WTC11 (cell line): ENCODE data around the gene TSEN15. TPM values are rescaled to one million over a fixed set of nuclear protein-coding genes. Genes with fewer than 3 reads are reported as not detected.

ENCODE experiments used
- ATAC-seq: fragments of 200-7000 bp; cut with Tn5 transposase; 2 replicates; pipeline ENCODE4 v1.10.0; 2021; ENCODE audit warnings: mild to moderate bottlenecking, moderate library complexity
- CTCF ChIA-PET: fragments of 300-600 bp; sonication (Branson Sonifier 250); formaldehyde crosslinking; loops from one replicate; lab custom pipeline; 2021; ENCODE audit warnings: antibody characterized with exemption; lab: Charles Lee
- POLR2A ChIA-PET: fragments of 350-600 bp; sonication (Branson Sonifier 250); formaldehyde crosslinking; loops from one replicate; lab custom pipeline; 2021; ENCODE audit warnings: antibody characterized with exemption; lab: Charles Lee
- DNase-seq: peaks from one replicate; pipeline ENCODE4 v3.0.0; 2021; ENCODE audit warnings: low spot score
- H3K27ac Mint-ChIP-seq: 2 replicates; pipeline ENCODE4 v1.8.0; 2021; ENCODE audit warnings: mixed read lengths
- H3K27me3 Mint-ChIP-seq: 2 replicates; pipeline ENCODE4 v1.8.0; 2021; ENCODE audit warnings: low read depth, mild to moderate bottlenecking, moderate library complexity, mixed read lengths
- H3K36me3 Mint-ChIP-seq: 2 replicates; pipeline ENCODE4 v1.8.0; 2021; ENCODE audit warnings: mixed read lengths
- H3K4me1 Mint-ChIP-seq: 2 replicates; pipeline ENCODE4 v1.8.0; 2022; ENCODE audit warnings: mixed read lengths
- H3K4me3 Mint-ChIP-seq: 2 replicates; pipeline ENCODE4 v1.8.0; 2021; ENCODE audit warnings: mild to moderate bottlenecking, moderate library complexity, mixed read lengths
- H3K9me3 Mint-ChIP-seq: 2 replicates; pipeline ENCODE4 v1.8.0; 2021; ENCODE audit warnings: mixed read lengths
- CREB1 ChIP-seq: sonication (generic); formaldehyde crosslinking; IDR thresholded peaks from 2 replicates; pipeline ENCODE4 v1.8.0; 2023; ENCODE audit warnings: mild to moderate bottlenecking, missing genetic modification reagents
- FOXK1 ChIP-seq: sonication (generic); formaldehyde crosslinking; IDR thresholded peaks from 2 replicates; pipeline ENCODE4 v1.8.0; 2022; ENCODE audit warnings: mild to moderate bottlenecking, moderate library complexity, missing genetic modification reagents
- GTF2I ChIP-seq: fragments of 250-450 bp; sonication (Bioruptor Pico); conservative IDR thresholded peaks from 2 replicates; pipeline ENCODE4 v1.4.0; 2021; ENCODE audit warnings: mild to moderate bottlenecking
- NFE2L1 ChIP-seq: sonication (generic); formaldehyde crosslinking; IDR thresholded peaks from 2 replicates; pipeline ENCODE4 v1.8.1; 2023; ENCODE audit warnings: missing genetic modification reagents
- ZNF232 ChIP-seq: sonication (generic); formaldehyde crosslinking; IDR thresholded peaks from 2 replicates; pipeline ENCODE4 v1.8.0; 2022; ENCODE audit warnings: mild to moderate bottlenecking, missing genetic modification reagents
- ZNF263 ChIP-seq: sonication (generic); formaldehyde crosslinking; IDR thresholded peaks from 2 replicates; pipeline ENCODE4 v1.8.1; 2022; ENCODE audit warnings: low read depth, mild to moderate bottlenecking, moderate library complexity, missing genetic modification reagents
- total RNA-seq: library from RNA; stranded (reverse); gene quantifications from 3 replicates; pipeline ENCODE4 v1.2.3, GENCODE V29; 2021
- TF ChIP-seq, protein P1 (sequence below): sonication (generic); formaldehyde crosslinking; IDR thresholded peaks from 2 replicates; pipeline ENCODE4 v1.8.0; 2022; ENCODE audit warnings: missing genetic modification reagents
- TF ChIP-seq, protein P2 (sequence below): sonication (generic); formaldehyde crosslinking; IDR thresholded peaks from 2 replicates; pipeline ENCODE4 v1.8.0; 2022; ENCODE audit warnings: mild to moderate bottlenecking, missing genetic modification reagents
- TF ChIP-seq, protein P3 (sequence below): sonication (generic); formaldehyde crosslinking; IDR thresholded peaks from 2 replicates; pipeline ENCODE4 v1.8.1; 2023; ENCODE audit warnings: mild to moderate bottlenecking, missing genetic modification reagents
- TF ChIP-seq, protein P4 (sequence below): sonication (generic); formaldehyde crosslinking; IDR thresholded peaks from 2 replicates; pipeline ENCODE4 v1.8.1; 2022; ENCODE audit warnings: low read depth, missing genetic modification reagents, borderline replicate concordance
- TF ChIP-seq, protein P5 (sequence below): fragments of 250-450 bp; sonication (Bioruptor Pico); IDR thresholded peaks from 2 replicates; pipeline ENCODE4 v1.9.0; 2021; ENCODE audit warnings: mild to moderate bottlenecking
- TF ChIP-seq, protein P6 (sequence below): sonication (generic); formaldehyde crosslinking; IDR thresholded peaks from 2 replicates; pipeline ENCODE4 v1.8.1; 2022; ENCODE audit warnings: mild to moderate bottlenecking, moderate library complexity, missing genetic modification reagents
- TF ChIP-seq, protein P7 (sequence below): fragments of 250-450 bp; sonication (Bioruptor Pico); IDR thresholded peaks from 2 replicates; pipeline ENCODE4 v1.8.0; 2021; ENCODE audit warnings: mild to moderate bottlenecking

TSEN15 gene
- total RNA-seq, 1 experiment from 2014 or later = 23.8 TPM

DNA sequence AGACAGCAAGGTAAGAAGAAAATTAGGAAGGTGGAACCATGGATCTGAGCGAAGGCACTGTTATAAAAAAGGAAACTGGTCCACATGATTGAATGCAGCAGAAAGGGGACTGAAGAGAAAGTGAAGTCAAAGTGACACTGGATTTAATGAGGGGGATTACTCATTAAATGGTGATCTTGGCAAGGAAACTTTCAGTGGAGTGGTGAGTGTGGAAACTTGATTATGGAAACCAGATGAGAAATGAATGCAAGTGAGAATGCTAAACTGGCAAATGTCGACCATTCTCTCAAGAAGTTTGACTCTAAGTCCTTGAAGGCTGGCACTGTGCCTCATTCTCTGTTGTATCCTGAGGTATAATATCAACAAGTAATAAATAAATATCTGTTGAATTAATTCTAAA lies 37.3 kb upstream of the TSEN15 start:
- Mint-ChIP-seq H3K9me3 (peaks cover 17% of the 10 kb centered on the region), H3K27ac (no peak overlapping the region), H3K4me3 (no peak overlapping the region), H3K27me3 (no peaks in the 10 kb centered on the region; the same call in 1 of the 2 replicates), H3K36me3 (peaks cover 4% of the 10 kb centered on the region; the same call in 1 of the 2 replicates), H3K4me1 (peaks cover 8% of the 10 kb centered on the region; the same call in 1 of the 2 replicates)
- ATAC-seq (no peak), DNase-seq (no peak)
- ChIA-PET CTCF (no interaction called here), POLR2A (no interaction called here)
- TF ChIP-seq, protein P1, sequence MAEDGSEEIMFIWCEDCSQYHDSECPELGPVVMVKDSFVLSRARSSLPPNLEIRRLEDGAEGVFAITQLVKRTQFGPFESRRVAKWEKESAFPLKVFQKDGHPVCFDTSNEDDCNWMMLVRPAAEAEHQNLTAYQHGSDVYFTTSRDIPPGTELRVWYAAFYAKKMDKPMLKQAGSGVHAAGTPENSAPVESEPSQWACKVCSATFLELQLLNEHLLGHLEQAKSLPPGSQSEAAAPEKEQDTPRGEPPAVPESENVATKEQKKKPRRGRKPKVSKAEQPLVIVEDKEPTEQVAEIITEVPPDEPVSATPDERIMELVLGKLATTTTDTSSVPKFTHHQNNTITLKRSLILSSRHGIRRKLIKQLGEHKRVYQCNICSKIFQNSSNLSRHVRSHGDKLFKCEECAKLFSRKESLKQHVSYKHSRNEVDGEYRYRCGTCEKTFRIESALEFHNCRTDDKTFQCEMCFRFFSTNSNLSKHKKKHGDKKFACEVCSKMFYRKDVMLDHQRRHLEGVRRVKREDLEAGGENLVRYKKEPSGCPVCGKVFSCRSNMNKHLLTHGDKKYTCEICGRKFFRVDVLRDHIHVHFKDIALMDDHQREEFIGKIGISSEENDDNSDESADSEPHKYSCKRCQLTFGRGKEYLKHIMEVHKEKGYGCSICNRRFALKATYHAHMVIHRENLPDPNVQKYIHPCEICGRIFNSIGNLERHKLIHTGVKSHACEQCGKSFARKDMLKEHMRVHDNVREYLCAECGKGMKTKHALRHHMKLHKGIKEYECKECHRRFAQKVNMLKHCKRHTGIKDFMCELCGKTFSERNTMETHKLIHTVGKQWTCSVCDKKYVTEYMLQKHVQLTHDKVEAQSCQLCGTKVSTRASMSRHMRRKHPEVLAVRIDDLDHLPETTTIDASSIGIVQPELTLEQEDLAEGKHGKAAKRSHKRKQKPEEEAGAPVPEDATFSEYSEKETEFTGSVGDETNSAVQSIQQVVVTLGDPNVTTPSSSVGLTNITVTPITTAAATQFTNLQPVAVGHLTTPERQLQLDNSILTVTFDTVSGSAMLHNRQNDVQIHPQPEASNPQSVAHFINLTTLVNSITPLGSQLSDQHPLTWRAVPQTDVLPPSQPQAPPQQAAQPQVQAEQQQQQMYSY = no peak
- no peak for TF ChIP-seq FOXK1
- TF ChIP-seq, protein P2, sequence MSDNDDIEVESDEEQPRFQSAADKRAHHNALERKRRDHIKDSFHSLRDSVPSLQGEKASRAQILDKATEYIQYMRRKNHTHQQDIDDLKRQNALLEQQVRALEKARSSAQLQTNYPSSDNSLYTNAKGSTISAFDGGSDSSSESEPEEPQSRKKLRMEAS (CRISPR knock-in tag) = no peak
- no peak for TF ChIP-seq GTF2I (CRISPR knock-in tag)
- TF ChIP-seq, protein P3, sequence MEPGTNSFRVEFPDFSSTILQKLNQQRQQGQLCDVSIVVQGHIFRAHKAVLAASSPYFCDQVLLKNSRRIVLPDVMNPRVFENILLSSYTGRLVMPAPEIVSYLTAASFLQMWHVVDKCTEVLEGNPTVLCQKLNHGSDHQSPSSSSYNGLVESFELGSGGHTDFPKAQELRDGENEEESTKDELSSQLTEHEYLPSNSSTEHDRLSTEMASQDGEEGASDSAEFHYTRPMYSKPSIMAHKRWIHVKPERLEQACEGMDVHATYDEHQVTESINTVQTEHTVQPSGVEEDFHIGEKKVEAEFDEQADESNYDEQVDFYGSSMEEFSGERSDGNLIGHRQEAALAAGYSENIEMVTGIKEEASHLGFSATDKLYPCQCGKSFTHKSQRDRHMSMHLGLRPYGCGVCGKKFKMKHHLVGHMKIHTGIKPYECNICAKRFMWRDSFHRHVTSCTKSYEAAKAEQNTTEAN (CRISPR knock-in tag) = no peak
- TF ChIP-seq ZNF263 (CRISPR knock-in tag) = no peak
- no peak for TF ChIP-seq NFE2L1 (CRISPR knock-in tag)
- TF ChIP-seq, protein P4, sequence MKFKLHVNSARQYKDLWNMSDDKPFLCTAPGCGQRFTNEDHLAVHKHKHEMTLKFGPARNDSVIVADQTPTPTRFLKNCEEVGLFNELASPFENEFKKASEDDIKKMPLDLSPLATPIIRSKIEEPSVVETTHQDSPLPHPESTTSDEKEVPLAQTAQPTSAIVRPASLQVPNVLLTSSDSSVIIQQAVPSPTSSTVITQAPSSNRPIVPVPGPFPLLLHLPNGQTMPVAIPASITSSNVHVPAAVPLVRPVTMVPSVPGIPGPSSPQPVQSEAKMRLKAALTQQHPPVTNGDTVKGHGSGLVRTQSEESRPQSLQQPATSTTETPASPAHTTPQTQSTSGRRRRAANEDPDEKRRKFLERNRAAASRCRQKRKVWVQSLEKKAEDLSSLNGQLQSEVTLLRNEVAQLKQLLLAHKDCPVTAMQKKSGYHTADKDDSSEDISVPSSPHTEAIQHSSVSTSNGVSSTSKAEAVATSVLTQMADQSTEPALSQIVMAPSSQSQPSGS (CRISPR knock-in tag) = no peak
- TF ChIP-seq, protein P5, sequence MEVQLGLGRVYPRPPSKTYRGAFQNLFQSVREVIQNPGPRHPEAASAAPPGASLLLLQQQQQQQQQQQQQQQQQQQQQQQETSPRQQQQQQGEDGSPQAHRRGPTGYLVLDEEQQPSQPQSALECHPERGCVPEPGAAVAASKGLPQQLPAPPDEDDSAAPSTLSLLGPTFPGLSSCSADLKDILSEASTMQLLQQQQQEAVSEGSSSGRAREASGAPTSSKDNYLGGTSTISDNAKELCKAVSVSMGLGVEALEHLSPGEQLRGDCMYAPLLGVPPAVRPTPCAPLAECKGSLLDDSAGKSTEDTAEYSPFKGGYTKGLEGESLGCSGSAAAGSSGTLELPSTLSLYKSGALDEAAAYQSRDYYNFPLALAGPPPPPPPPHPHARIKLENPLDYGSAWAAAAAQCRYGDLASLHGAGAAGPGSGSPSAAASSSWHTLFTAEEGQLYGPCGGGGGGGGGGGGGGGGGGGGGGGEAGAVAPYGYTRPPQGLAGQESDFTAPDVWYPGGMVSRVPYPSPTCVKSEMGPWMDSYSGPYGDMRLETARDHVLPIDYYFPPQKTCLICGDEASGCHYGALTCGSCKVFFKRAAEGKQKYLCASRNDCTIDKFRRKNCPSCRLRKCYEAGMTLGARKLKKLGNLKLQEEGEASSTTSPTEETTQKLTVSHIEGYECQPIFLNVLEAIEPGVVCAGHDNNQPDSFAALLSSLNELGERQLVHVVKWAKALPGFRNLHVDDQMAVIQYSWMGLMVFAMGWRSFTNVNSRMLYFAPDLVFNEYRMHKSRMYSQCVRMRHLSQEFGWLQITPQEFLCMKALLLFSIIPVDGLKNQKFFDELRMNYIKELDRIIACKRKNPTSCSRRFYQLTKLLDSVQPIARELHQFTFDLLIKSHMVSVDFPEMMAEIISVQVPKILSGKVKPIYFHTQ = no peak
- no peak for TF ChIP-seq CREB1 (CRISPR knock-in tag)

DNA sequence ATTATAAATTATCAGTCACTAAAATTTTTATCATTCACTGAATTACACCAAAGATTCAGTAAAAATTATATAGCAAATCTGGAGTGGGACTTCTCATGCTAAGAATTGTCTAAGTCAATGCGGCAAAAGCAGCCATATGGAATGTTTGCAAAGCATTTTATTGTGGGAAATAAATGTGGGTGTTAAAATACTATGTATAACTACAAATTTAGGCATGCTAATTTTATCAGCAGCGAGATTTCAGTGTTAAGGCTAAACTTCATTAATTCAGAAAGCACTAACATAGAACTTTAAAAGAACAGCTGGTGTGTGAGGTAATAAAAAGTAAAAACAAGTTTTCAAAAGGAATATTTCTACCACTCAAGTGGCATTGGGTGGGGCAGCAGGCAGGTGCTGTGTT lies 35.4 kb upstream of the TSEN15 start:
- peaks cover 5% of the 10 kb centered on the region; the same call in 1 of the 2 replicates for H3K4me1 Mint-ChIP-seq
- no peaks in the 10 kb centered on the region; the same call in 1 of the 2 replicates for H3K27me3 Mint-ChIP-seq
- no peak overlapping the region for H3K4me3 Mint-ChIP-seq
- TF ChIP-seq ZNF232 (CRISPR knock-in tag) = no peak
- TF ChIP-seq, protein P6, sequence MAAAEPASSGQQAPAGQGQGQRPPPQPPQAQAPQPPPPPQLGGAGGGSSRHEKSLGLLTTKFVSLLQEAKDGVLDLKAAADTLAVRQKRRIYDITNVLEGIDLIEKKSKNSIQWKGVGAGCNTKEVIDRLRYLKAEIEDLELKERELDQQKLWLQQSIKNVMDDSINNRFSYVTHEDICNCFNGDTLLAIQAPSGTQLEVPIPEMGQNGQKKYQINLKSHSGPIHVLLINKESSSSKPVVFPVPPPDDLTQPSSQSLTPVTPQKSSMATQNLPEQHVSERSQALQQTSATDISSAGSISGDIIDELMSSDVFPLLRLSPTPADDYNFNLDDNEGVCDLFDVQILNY (CRISPR knock-in tag) = no peak
- TF ChIP-seq, protein P7, sequence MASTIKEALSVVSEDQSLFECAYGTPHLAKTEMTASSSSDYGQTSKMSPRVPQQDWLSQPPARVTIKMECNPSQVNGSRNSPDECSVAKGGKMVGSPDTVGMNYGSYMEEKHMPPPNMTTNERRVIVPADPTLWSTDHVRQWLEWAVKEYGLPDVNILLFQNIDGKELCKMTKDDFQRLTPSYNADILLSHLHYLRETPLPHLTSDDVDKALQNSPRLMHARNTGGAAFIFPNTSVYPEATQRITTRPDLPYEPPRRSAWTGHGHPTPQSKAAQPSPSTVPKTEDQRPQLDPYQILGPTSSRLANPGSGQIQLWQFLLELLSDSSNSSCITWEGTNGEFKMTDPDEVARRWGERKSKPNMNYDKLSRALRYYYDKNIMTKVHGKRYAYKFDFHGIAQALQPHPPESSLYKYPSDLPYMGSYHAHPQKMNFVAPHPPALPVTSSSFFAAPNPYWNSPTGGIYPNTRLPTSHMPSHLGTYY (CRISPR knock-in tag) = no peak
- ATAC-seq (no peak), DNase-seq (no peak)
- no peak overlapping the region for H3K27ac Mint-ChIP-seq
- POLR2A ChIA-PET = no interaction called here
- CTCF ChIA-PET = interaction anchor here (1.0 kb wide), 1 partner anchor 361 kb away, joined by 3 read pairs; no protein-coding TSS in a partner anchor
- peaks cover 4% of the 10 kb centered on the region; the same call in 1 of the 2 replicates for H3K36me3 Mint-ChIP-seq
- H3K9me3 Mint-ChIP-seq = peaks cover 14% of the 10 kb centered on the region
